HG02571 (cell line): Measurements from ENCODE around the gene BMAL1.
A peak's percentile ranks its signal among the peaks of the same experiment; 100 is the strongest.

Experiments
- ATAC-seq: cut with Tn5 transposase; IDR thresholded peaks from one replicate; pipeline ENCODE4 v1.9.1; 2021; ENCODE audit warnings: mild to moderate bottlenecking, moderate library complexity; ENCODE audit not compliant: unreplicated experiment

The BMAL1 gene

DNA sequence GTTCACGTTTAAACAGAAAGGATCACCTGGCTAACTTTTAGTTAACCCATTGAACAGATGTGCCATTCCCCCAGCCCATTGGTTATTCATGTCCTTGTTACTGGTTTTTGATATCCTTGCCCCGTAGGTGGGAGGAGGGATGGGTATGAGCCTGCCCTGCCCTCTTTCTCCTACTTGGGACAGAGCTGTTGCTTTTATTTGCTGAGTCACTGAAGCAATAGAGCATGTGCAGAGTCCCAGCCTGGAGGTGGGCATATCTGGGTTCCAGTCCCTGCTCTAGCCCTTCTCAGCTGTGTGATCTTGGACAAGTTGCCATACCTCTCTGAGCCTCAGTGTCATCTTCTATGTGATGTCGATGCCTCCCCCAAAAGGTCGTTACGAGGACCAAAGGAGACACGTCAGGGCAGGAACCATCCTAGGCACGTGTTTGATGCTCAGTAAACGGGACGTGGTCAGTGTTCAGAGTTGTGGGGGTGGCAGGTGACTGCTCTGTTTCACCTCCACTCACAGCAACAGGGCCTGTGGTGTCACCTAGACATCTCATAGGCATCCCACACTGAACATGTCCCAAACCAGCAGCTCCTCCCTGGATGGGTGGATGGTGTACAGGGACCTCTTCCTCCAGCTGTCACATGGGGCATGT, 61.0 kb downstream of the BMAL1 start:
- ATAC-seq = no peak

GRCh38 chr11:13339195-13340153, 61.9 kb downstream of the BMAL1 start:
- ATAC-seq = no peak

DNA sequence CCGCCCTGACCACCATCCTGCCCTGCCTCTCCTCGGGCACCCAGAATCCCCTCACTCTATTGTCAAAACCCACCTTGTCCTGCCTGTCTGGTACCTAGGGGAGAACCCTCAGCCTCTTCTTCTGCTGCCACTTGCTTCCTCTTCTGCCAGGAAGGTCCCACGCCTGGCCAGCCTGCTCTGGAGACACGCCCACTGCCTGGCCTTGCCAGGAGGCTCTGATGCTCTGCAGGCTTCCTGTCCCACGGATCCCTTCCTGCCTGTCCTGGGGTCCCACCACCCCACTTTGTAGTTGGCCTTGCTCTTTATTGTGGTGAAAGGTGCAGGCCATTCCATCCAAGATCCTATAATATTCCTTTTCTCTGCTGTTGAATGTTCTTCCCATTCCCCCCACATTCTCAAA, 63.4 kb downstream of the BMAL1 start:
- no peak for ATAC-seq

DNA sequence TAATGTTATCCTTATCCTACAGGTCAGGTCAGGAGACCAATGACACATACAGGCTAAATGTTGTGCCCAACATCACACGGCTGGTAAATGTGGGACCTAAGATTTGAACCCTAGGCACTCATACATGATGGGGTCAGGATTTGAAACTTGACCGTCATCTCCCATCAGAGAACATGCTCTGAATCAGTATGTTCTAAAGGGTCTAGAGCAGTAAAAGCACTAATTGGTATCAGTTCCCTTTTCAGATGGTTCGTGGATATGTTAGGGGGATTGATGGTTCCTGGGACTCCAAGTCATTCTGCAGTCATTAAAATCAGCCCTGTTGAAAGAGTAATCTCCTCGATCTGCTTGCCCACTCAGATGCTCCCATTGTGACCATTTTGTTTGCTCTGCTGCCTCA, 65.5 kb downstream of the BMAL1 start:
- ATAC-seq = no peak

GRCh38 chr11:13343931-13344717, 66.5 kb downstream of the BMAL1 start:
- peak; percentile 53 for ATAC-seq

GRCh38 chr11:13344818-13345217, 67.2 kb downstream of the BMAL1 start:
- no peak for ATAC-seq

DNA sequence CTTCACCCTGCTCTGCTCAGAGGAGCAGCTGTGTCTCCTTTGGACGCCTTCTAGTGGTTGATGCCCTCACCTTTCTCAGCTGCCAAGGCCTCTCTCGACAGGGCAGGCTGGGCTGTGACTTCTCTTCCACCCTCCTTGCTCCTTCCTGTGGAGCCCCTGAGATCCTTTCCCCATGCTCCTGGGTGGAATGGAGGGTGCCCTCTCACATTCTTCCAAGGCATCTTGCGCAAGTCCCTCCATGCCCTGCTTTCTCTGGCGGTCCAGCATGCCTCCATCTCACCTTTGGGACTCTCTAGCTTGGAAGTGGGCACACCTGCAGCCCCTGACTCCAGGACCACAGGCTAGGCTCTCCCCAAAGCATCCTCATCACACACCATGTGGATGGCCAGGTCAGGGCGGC, 68.9 kb downstream of the BMAL1 start:
- no peak for ATAC-seq

DNA sequence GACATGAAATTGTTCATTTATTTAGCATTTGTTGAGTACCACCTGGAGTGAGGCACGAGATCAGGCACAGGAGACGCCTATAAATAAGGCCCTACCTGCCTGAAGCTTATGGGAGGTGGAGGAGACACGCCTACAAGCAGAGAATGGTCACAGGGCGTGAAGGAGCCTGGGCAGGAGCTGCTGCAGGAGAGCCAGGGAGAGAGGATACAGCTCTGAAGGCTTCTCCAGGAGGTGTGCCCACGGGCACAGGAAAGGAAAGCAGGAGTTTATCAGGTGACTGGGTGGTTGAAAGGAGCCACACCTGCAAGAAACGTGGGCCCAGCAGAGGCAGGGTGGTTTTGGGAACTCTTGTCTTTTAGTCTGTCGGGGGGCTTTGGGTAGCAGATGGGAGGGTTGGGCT, 70.3 kb downstream of the BMAL1 start:
- no peak for ATAC-seq

- no peak for ATAC-seq
Measured at GRCh38 chr11:13348305-13348704, 70.7 kb downstream of the BMAL1 start.

DNA sequence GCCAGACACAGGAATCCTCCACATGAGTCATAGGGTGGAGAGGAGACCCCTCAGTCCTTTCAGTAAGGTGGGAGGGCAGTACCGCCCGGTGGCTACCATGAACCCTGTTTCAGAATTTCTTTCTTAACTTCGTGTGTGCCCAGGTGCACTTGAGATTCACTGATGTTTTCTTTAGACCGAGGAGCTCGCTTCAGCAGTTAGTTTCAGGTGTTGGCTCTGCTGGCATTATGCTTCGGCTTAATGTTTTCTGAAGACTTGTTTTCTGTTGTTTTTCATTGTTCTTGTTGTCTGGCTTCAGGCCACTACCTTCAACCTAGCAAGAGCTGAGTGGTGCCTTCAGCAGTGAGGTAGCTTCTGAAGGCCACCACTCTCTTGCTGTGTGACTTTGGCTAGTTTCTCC, 71.5 kb downstream of the BMAL1 start:
- no peak for ATAC-seq

- ATAC-seq = no peak
Measured at GRCh38 chr11:13349581-13349980, 72.0 kb downstream of the BMAL1 start.

- ATAC-seq = no peak
Measured at GRCh38 chr11:13352711-13353110, 75.1 kb downstream of the BMAL1 start.

- no peak for ATAC-seq
Measured at GRCh38 chr11:13354335-13354734, 76.7 kb downstream of the BMAL1 start.

DNA sequence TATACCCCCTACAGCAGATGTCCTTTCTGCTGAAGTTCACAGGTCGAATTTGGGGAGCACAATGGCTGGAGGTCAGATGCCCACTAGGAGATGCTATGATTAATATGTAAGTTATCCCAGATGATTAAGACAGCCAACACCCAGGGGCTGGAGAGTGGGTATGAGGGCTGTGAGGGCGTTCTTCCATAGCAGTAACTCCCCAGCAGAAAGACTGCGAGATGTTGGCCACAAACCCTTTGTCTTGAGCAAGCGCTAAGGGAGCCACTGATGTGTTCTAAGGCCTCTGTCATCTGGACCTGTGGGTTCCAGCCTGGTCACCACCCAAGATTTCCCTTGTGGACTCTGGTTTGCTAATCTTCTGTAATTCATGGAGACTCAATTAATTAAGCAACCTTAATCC, 77.6 kb downstream of the BMAL1 start:
- no peak for ATAC-seq

- no peak for ATAC-seq
Measured at GRCh38 chr11:13357232-13357631, 79.6 kb downstream of the BMAL1 start.

GRCh38 chr11:13358596-13359270, 81.1 kb downstream of the BMAL1 start:
- no peak for ATAC-seq

DNA sequence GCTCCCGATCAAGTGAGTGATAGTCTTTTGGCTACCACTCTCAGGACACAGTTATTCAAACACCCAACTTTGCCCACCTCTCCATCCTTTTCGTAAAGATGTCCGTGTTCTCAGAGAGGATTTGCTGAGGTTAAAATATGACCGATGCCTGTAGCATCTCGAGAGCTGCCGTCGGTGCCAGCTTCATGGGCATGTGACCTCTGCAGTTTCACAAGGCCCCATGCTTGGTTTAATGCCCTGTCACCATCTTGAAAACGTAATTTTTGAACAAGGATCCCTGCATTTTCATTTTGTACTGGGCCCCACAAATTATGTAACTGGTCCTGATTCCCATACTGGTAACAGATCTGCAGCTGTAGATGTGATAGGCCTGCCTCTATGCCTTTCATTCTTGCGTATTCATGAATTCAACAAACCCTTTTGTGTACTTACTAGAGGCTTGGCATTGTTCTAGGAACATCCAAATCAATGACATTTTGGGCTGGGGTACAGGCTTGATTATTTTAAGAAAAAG, 85.1 kb downstream of the BMAL1 start:
- no peak for ATAC-seq

DNA sequence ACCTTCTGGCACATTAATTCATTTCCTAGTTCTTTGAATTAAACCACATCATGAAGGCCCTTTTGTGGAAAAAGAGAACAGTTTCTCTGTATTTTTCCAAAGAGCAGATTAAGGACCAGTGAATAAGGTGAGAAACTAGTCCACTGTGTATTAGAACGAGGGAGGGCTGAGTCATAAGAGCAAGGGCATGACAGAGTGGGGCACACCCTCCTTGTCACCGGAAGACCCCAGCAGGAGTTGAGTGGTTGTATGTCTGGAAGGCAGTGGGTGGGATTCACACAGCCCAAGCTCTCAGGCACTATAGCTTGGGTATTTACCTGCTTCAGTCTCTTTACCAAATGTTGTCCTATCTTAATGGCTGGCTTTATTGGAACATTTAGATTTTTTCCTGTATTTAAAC, 86.8 kb downstream of the BMAL1 start:
- ATAC-seq = no peak

- ATAC-seq = no peak
Measured at GRCh38 chr11:13366266-13367026, 88.9 kb downstream of the BMAL1 start.

GRCh38 chr11:13367115-13367514, 89.5 kb downstream of the BMAL1 start:
- ATAC-seq = no peak
